ENCODE results near the gene ERBB3.
A peak's percentile ranks its signal among the peaks of the same experiment; 100 is the strongest.

ERBB3 gene

GRCh38 chr12:56129206-56129941, 49.4 kb downstream of the ERBB3 start (continued):
- TF ChIP-seq ZNF645 (tag by site-specific recombination; IDR thresholded peaks at IDR 0.05) (no peak), ZNF548 (tag by site-specific recombination; IDR thresholded peaks at IDR 0.05) (no peak), ZNF558 (tag by site-specific recombination; IDR thresholded peaks at IDR 0.05) (no peak), ZFP37 (tag by site-specific recombination; IDR thresholded peaks at IDR 0.05) (no peak), KLF16 (tag by site-specific recombination; IDR thresholded peaks at IDR 0.05) (no peak; the same call in 1 of the 2 replicates), ZBTB49 (tag by site-specific recombination; IDR thresholded peaks at IDR 0.05; ENCODE audit: low read depth) (no peak), ZSCAN18 (tag by site-specific recombination; IDR thresholded peaks at IDR 0.05) (no peak), ZNF394 (tag by site-specific recombination; IDR thresholded peaks at IDR 0.05; ENCODE audit: borderline replicate concordance) (no peak; the same call in 1 of the 2 replicates), ZNF157 (tag by site-specific recombination; IDR thresholded peaks at IDR 0.05) (no peak), IKZF3 (tag by site-specific recombination; IDR thresholded peaks at IDR 0.05) (no peak), MZF1 (tag by site-specific recombination; IDR thresholded peaks at IDR 0.05; ENCODE audit: borderline replicate concordance) (no peak), ZNF214 (tag by site-specific recombination; IDR thresholded peaks at IDR 0.05; ENCODE audit: borderline replicate concordance) (no peak), ZNF785 (tag by site-specific recombination; IDR thresholded peaks at IDR 0.05) (0 out of 2 replicates have a peak, but pooled peaks have one; percentile 25), ZNF324 (tag by site-specific recombination; IDR thresholded peaks at IDR 0.05) (no peak), ZSCAN30 (tag by site-specific recombination; IDR thresholded peaks at IDR 0.05) (peak; percentile 100), CTCF (tag by site-specific recombination; IDR thresholded peaks at IDR 0.05) (no peak), ZNF398 (tag by site-specific recombination; IDR thresholded peaks at IDR 0.05) (no peak), ZNF449 (tag by site-specific recombination; IDR thresholded peaks at IDR 0.05) (no peak), KLF1 (tag by site-specific recombination; IDR thresholded peaks at IDR 0.05) (peak; percentile 91), ZNF521 (tag by site-specific recombination; IDR thresholded peaks at IDR 0.05) (no peak), ZNF184 (tag by site-specific recombination; IDR thresholded peaks at IDR 0.05) (no peak; the same call in 1 of the 2 replicates), SETDB1 (IDR thresholded peaks at IDR 0.05; ENCODE audit: insufficient read length, low read length) (no peak), ZNF610 (tag by site-specific recombination; IDR thresholded peaks at IDR 0.05; ENCODE audit: borderline replicate concordance) (no peak), ZNF677 (tag by site-specific recombination; IDR thresholded peaks at IDR 0.05) (no peak), GLIS1 (tag by site-specific recombination; IDR thresholded peaks at IDR 0.05) (no peak), ZNF341 (tag by site-specific recombination; IDR thresholded peaks at IDR 0.05; ENCODE audit: low read depth) (peak; percentile 88)

All from HEK293 (cell line).